ENCODE results near the gene PITRM1. TPM values are rescaled to one million over a fixed set of nuclear protein-coding genes. Genes with fewer than 3 reads are reported as not detected.
A peak's percentile ranks its signal among the peaks of the same experiment; 100 is the strongest.

The PITRM1 gene
- total and polyA plus RNA-seq, 11 donors = 65.8 to 128 (median 91.8) TPM

- TF ChIP-seq CTCF (IDR thresholded peaks at IDR 0.05) = no peak
- TF ChIP-seq POLR2A (IDR thresholded peaks at IDR 0.05) = no peak
- peaks cover 0 to 73% (median 52%) of the 10 kb centered on the region in 9 donors for H3K36me3 ChIP-seq
- no peak overlapping the region for H3K4me3 ChIP-seq
- intact Hi-C loops (cut with DNase I) = loop anchor here in 3 of 10 donors (5.0 to 10.0 kb wide), 2 partner anchors 62 to 205 kb away; partner anchors contain the start of gene PFKP (in 2 of the 3)
- no peaks in the 10 kb centered on the region for H3K9me3 ChIP-seq
- WGBS, 4 donors = 97 to 98% (median 97%) methylated on average over 31 to 40 of the region's 40 CpGs
- ATAC-seq (no peak), DNase-seq (no peak)
- no peak overlapping the region for H3K27ac ChIP-seq
- no peaks in the 10 kb centered on the region for H3K27me3 ChIP-seq
- peaks cover 0 to 36% (median 14%) of the 10 kb centered on the region in 12 donors for H3K4me1 ChIP-seq
These were observed 42.8 kb downstream of the PITRM1 start for GRCh38 chr10:3129581-3130340.

- Histone ChIP-seq H3K4me3 (no peak overlapping the region), H3K27ac (no peak overlapping the region), H3K36me3 (peaks cover 0 to 71% (median 42%) of the 10 kb centered on the region in 9 donors), H3K4me1 (peaks cover 0 to 40% (median 16%) of the 10 kb centered on the region in 12 donors), H3K27me3 (no peaks in the 10 kb centered on the region), H3K9me3 (no peaks in the 10 kb centered on the region)
- 93 to 96% (median 93%) methylated on average over 14 to 24 of the region's 24 CpGs for WGBS, 4 donors
- peak in 1 of 5 donors; percentile 22 for DNase-seq
- TF ChIP-seq POLR2A (IDR thresholded peaks at IDR 0.05) (no peak), CTCF (IDR thresholded peaks at IDR 0.05) (no peak)
- intact Hi-C loops (cut with DNase I) = loop anchor here in 2 of 10 donors (5.0 kb wide), 1 partner anchor 61 kb away; the partner anchor contains the start of gene PFKP (in 2 of the 2)
- ATAC-seq = no peak
These were observed 44.0 kb downstream of the PITRM1 start for GRCh38 chr10:3128379-3129130.

GRCh38 chr10:3127921-3128320 is 44.7 kb downstream of the PITRM1 start:
- Histone ChIP-seq H3K27me3 (no peaks in the 10 kb centered on the region), H3K27ac (peak overlapping the region in 2 of 12 donors; percentile 59 to 67), H3K4me1 (peaks cover 0 to 46% (median 17%) of the 10 kb centered on the region in 12 donors), H3K9me3 (no peaks in the 10 kb centered on the region), H3K4me3 (no peak overlapping the region), H3K36me3 (peaks cover 0 to 71% (median 43%) of the 10 kb centered on the region in 9 donors)
- intact Hi-C loops (cut with DNase I) = loop anchor here in 2 of 10 donors (5.0 kb wide), 1 partner anchor 61 kb away; the partner anchor contains the start of gene PFKP (in 2 of the 2)
- peak in 1 of 5 donors; percentile 40 for DNase-seq
- 48 to 62% (median 52%) methylated on average over 10 of the region's 10 CpGs for WGBS, 4 donors
- TF ChIP-seq CTCF (IDR thresholded peaks at IDR 0.05) = no peak
- no peak for TF ChIP-seq POLR2A (IDR thresholded peaks at IDR 0.05)
- ATAC-seq = no peak

All from heart left ventricle (tissue), 16 donors.